GM23338 (cell line): ENCODE measurements around the gene SRSF3. TPM values are rescaled to one million over a fixed set of nuclear protein-coding genes. Genes with fewer than 3 reads are reported as not detected.

ENCODE experiments used
- ATAC-seq: fragments of 200-7000 bp; cut with Tn5 transposase; 3 replicates; pipeline ENCODE4 v1.9.1; 2020
- DNase-seq: peaks from one replicate; pipeline ENCODE4 v3.0.0-alpha.2; 2015; ENCODE audit warnings: low spot score
- H2AFZ ChIP-seq: fragments of 200-600 bp; sonication (generic); 2 replicates; pipeline ENCODE4 v1.8.0; 2016; ENCODE audit warnings: antibody characterized with exemption, mild to moderate bottlenecking, moderate library complexity
- H3F3A ChIP-seq: fragments of 200-600 bp; sonication (generic); replicated peaks from 2 replicates; pipeline ENCODE4 v1.8.0; 2017; ENCODE audit warnings: antibody characterized with exemption, mixed run types, low read depth
- H3K27ac ChIP-seq: fragments of 200-600 bp; sonication (generic); 2 replicates; pipeline ENCODE4 v1.6.1; 2016; ENCODE audit warnings: low read depth
- H3K27me3 ChIP-seq: fragments of 200-600 bp; sonication (generic); 2 replicates; pipeline ENCODE4 v1.8.0; 2016; ENCODE audit warnings: mild to moderate bottlenecking, mixed run types, moderate library complexity; ENCODE audit not compliant: insufficient read depth
- H3K36me3 ChIP-seq: fragments of 200-600 bp; sonication (generic); 2 replicates; pipeline ENCODE4 v1.8.0; 2016; ENCODE audit warnings: mild to moderate bottlenecking; ENCODE audit not compliant: insufficient read depth
- H3K4me1 ChIP-seq: fragments of 200-600 bp; sonication (generic); 2 replicates; pipeline ENCODE4 v1.8.0; 2016; ENCODE audit warnings: mild to moderate bottlenecking, moderate library complexity; ENCODE audit not compliant: insufficient read depth
- H3K4me2 ChIP-seq: fragments of 200-600 bp; sonication (generic); 2 replicates; pipeline ENCODE4 v1.7.1; 2017; ENCODE audit warnings: mixed run types
- H3K4me3 ChIP-seq: fragments of 200-600 bp; sonication (generic); 2 replicates; pipeline ENCODE4 v1.6.1; 2016; ENCODE audit warnings: mixed run types
- H3K79me2 ChIP-seq: fragments of 200-600 bp; sonication (generic); replicated peaks from 2 replicates; pipeline ENCODE4 v1.8.0; 2017; ENCODE audit warnings: mild to moderate bottlenecking; ENCODE audit not compliant: insufficient read depth
- H3K9me2 ChIP-seq: fragments of 200-600 bp; sonication (generic); 2 replicates; pipeline ENCODE4 v1.8.0; 2017; ENCODE audit not compliant: insufficient read depth
- H4K20me1 ChIP-seq: fragments of 200-600 bp; sonication (generic); replicated peaks from 2 replicates; pipeline ENCODE4 v1.8.0; 2017; ENCODE audit warnings: mild to moderate bottlenecking; ENCODE audit not compliant: insufficient read depth
- H3K27ac Mint-ChIP-seq: 2 replicates; pipeline ENCODE4 v1.8.0; 2020; ENCODE audit warnings: inconsistent platforms, mild to moderate bottlenecking, moderate library complexity, mixed read lengths
- H3K27me3 Mint-ChIP-seq: 3 replicates; pipeline ENCODE4 v1.8.0; 2022; ENCODE audit warnings: low read depth, mild to moderate bottlenecking, moderate library complexity, mixed read lengths, inconsistent platforms; ENCODE audit not compliant: insufficient read depth, poor library complexity
- H3K36me3 Mint-ChIP-seq: 3 replicates; pipeline ENCODE4 v1.8.0; 2021; ENCODE audit warnings: low read depth, mild to moderate bottlenecking, inconsistent platforms, moderate library complexity, mixed read lengths
- H3K4me1 Mint-ChIP-seq: 3 replicates; pipeline ENCODE4 v1.8.0; 2020; ENCODE audit warnings: mild to moderate bottlenecking, inconsistent platforms, mixed read lengths
- H3K4me3 Mint-ChIP-seq: 3 replicates; pipeline ENCODE4 v1.8.0; 2021; ENCODE audit warnings: moderate library complexity, mild to moderate bottlenecking, inconsistent platforms, mixed read lengths
- H3K9me3 Mint-ChIP-seq: 3 replicates; pipeline ENCODE4 v1.8.0; 2020; ENCODE audit warnings: moderate library complexity, mild to moderate bottlenecking, inconsistent platforms, mixed read lengths
- EZH2 ChIP-seq: fragments of 200-600 bp; sonication (generic); IDR thresholded peaks from one replicate; pipeline ENCODE4 v1.8.0; 2017; ENCODE audit warnings: antibody characterized with exemption, mild to moderate bottlenecking, low read depth; ENCODE audit not compliant: unreplicated experiment
- EZH2phosphoT487 ChIP-seq: fragments of 200-600 bp; sonication (generic); IDR thresholded peaks from one replicate; pipeline ENCODE4 v1.8.1; 2018; ENCODE audit warnings: antibody characterized with exemption; ENCODE audit not compliant: unreplicated experiment
- NANOG ChIP-seq: IDR thresholded peaks from 2 replicates; pipeline ENCODE4 v1.6.1; 2016; ENCODE audit warnings: antibody characterized with exemption, borderline replicate concordance
- STAT1 ChIP-seq: IDR thresholded peaks from one replicate; pipeline ENCODE4 v1.6.1; 2016; ENCODE audit warnings: antibody characterized with exemption; ENCODE audit not compliant: unreplicated experiment
- ZNF114 ChIP-seq: fragments of 250-450 bp; sonication (Bioruptor Pico); IDR thresholded peaks from 2 replicates; pipeline ENCODE4 v1.5.0; 2020; ENCODE audit warnings: mild to moderate bottlenecking, moderate library complexity
- polyA plus RNA-seq: library from polyadenylated mRNA; unstranded; fragments of >200 nt; fragmentation: Nextera tagmentation; extraction: Ambion mirVana; gene quantifications from 2 replicates; pipeline ENCODE4 v1.2.1, GENCODE V29; 2016
- total RNA-seq: library from RNA; depleted of rRNA; stranded (reverse); fragments of >200 nt; shearing (Covaris generic); gene quantifications from 2 replicates; pipeline ENCODE4 v1.2.3, GENCODE V29; 2014
- TF ChIP-seq, protein P1 (sequence below): IDR thresholded peaks from 2 replicates; pipeline ENCODE4 v1.6.1; 2016; ENCODE audit warnings: antibody characterized with exemption
- TF ChIP-seq, protein P2 (sequence below): IDR thresholded peaks from one replicate; pipeline ENCODE4 v1.6.1; 2018; ENCODE audit warnings: antibody characterized with exemption; ENCODE audit not compliant: unreplicated experiment

SRSF3 gene
- total and polyA plus RNA-seq, 2 experiments from 2014 or later: 436 to 655 TPM

DNA sequence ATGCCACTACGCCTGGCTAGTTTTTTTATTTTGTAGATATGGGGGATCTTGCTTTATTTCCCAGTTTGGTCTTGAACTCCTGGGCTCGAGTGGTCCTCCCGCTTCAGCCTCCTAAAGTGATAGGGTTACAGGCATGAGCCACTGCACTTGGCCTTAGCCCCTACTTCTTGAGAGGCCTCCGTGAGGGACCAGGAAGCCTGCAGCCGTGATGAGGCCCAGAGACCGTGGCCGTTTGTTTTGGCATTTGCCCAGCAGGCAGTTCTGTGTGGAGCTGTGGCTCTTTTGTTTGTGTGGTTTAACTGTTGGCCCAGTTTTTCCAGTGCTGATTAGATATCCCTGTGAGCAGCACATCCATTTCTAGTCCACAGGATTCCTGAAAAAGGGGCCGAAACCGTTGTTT lies 39.8 kb downstream of the SRSF3 start (continued):
- TF ChIP-seq, protein P1, sequence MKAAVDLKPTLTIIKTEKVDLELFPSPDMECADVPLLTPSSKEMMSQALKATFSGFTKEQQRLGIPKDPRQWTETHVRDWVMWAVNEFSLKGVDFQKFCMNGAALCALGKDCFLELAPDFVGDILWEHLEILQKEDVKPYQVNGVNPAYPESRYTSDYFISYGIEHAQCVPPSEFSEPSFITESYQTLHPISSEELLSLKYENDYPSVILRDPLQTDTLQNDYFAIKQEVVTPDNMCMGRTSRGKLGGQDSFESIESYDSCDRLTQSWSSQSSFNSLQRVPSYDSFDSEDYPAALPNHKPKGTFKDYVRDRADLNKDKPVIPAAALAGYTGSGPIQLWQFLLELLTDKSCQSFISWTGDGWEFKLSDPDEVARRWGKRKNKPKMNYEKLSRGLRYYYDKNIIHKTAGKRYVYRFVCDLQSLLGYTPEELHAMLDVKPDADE: no peak
- TF ChIP-seq ZNF114 (CRISPR knock-in tag): no peak
- TF ChIP-seq, protein P2, sequence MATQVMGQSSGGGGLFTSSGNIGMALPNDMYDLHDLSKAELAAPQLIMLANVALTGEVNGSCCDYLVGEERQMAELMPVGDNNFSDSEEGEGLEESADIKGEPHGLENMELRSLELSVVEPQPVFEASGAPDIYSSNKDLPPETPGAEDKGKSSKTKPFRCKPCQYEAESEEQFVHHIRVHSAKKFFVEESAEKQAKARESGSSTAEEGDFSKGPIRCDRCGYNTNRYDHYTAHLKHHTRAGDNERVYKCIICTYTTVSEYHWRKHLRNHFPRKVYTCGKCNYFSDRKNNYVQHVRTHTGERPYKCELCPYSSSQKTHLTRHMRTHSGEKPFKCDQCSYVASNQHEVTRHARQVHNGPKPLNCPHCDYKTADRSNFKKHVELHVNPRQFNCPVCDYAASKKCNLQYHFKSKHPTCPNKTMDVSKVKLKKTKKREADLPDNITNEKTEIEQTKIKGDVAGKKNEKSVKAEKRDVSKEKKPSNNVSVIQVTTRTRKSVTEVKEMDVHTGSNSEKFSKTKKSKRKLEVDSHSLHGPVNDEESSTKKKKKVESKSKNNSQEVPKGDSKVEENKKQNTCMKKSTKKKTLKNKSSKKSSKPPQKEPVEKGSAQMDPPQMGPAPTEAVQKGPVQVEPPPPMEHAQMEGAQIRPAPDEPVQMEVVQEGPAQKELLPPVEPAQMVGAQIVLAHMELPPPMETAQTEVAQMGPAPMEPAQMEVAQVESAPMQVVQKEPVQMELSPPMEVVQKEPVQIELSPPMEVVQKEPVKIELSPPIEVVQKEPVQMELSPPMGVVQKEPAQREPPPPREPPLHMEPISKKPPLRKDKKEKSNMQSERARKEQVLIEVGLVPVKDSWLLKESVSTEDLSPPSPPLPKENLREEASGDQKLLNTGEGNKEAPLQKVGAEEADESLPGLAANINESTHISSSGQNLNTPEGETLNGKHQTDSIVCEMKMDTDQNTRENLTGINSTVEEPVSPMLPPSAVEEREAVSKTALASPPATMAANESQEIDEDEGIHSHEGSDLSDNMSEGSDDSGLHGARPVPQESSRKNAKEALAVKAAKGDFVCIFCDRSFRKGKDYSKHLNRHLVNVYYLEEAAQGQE: no peak
- no peak for TF ChIP-seq EZH2

DNA sequence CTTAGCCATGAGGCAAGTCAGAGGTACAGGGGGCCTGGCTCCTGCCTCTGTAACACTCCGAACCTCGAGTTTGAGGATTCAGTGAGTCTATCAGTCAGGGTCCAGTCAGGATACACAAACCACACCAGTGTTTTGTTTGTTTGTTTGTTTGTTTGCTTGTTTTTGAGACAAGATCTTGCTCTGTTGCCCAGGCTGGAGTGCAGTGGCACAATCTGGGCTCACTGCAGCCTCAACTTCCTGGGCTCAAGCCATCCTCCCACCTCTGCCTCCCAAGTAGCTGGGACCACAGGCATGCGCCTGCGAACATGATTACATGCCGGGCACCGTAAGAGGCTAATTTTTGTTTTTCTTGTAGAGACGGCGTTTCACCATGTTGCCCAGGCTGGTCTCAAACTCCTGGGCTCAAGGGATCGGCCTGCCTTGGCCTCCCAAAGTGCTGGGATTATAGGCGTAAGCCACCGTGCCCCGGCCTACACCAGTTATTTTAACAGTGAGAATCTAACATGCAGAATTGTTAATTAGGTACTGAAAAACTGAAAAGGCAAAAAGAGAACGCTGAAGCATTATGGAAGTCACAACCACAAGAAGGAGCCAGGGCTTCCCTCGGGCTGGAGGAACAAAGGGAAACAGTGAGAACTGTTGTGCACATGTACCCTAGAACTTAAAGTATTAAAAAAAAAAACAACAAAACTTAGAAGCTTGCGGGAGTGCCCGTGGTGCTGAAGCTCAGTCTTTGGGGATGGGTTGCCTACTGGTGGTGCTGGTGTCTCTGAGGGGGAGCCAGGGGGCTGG lies 40.4 kb downstream of the SRSF3 start:
- no peaks in the 10 kb centered on the region for H3K36me3 ChIP-seq
- H3K4me1 ChIP-seq: no peaks in the 10 kb centered on the region
- no peak overlapping the region for H3K27ac ChIP-seq
- H3K27me3 ChIP-seq: no peaks in the 10 kb centered on the region
- no peaks in the 10 kb centered on the region for H3K9me2 ChIP-seq
- Mint-ChIP-seq H3K4me1 (peaks cover 9% of the 10 kb centered on the region; the same call in 2 of the 3 replicates), H3K4me3 (no peak overlapping the region), H3K27me3 (peaks cover 8% of the 10 kb centered on the region), H3K9me3 (no peaks in the 10 kb centered on the region; the same call in 2 of the 3 replicates), H3K27ac (no peak overlapping the region), H3K36me3 (no peaks in the 10 kb centered on the region)
- ATAC-seq: no peak
- H4K20me1 ChIP-seq: no peaks in the 10 kb centered on the region
- no peak for DNase-seq
- no peak overlapping the region for H3K4me2 ChIP-seq
- TF ChIP-seq EZH2phosphoT487 (no peak), EZH2 (no peak), NANOG (no peak), STAT1 (no peak)
- TF ChIP-seq, protein P2: no peak
- H2AFZ ChIP-seq: peak overlapping the region; percentile 80
- no peaks in the 10 kb centered on the region for H3K79me2 ChIP-seq
- no peaks in the 10 kb centered on the region for H3F3A ChIP-seq
- H3K4me3 ChIP-seq: no peak overlapping the region
